K562 (cell line): ENCODE data around the gene SCAPER. TPM values are rescaled to one million over a fixed set of nuclear protein-coding genes. Genes with fewer than 3 reads are reported as not detected.

Experiments used
- ATAC-seq: fragments of 200-7000 bp; cut with Tn5 transposase; 3 replicates; pipeline ENCODE4 v1.9.1; 2020; ENCODE audit warnings: moderate library complexity
- BruUV-seq: library from RNA; stranded (reverse); fragments of 400-500 nt; replicated peaks from 2 replicates; lab custom pipeline; 2021; lab: Mats Ljungman, UMichigan
- CTCF ChIA-PET: fragments of 300-600 bp; formaldehyde crosslinking; extraction: SDS; loops from one replicate; lab custom pipeline; 2021; ENCODE audit warnings: low intra/inter-chr PET ratio; lab: Yijun Ruan, JAX
- POLR2A ChIA-PET: fragments of 300-600, 350-650 bp; sonication (Branson Sonifier 250); formaldehyde crosslinking; extraction: SDS; loops from one replicate; lab custom pipeline; 2021; ENCODE audit warnings: antibody characterized with exemption, inconsistent platforms; lab: Yijun Ruan, JAX
- DNase-seq, 4 experiments: peaks; one replicate each; pipeline versions ENCODE4 v3.0.0 to v3.0.0-alpha.2; 2011 to 2018; ENCODE audit warnings: low spot score in 3 of 4, mixed read lengths in 3 of 4; ENCODE audit errors: extremely low read depth in 1 of 4
- FAIRE-seq: peaks from 2 replicates; lab custom pipeline; 2011; peaks lifted over from hg19 to GRCh38; lab: Jason Lieb, UNC
- H2AFZ ChIP-seq: 2 replicates; pipeline ENCODE4 v1.6.0; 2011; ENCODE audit warnings: low read depth, low read length, control low read depth, inconsistent platforms
- H3K27ac ChIP-seq: fragments of 200-600 bp; 3 replicates; pipeline ENCODE4 v1.8.0; 2011; ENCODE audit warnings: low read depth, mild to moderate bottlenecking, control low read depth, inconsistent platforms, low read length, moderate library complexity, mixed read lengths; ENCODE audit errors: extremely low read depth
- H3K27me3 ChIP-seq, 2 experiments: fragments of 300-600 bp in 1 of 2; 2 replicates in 1 of 2; 3 replicates in 1 of 2; pipeline versions ENCODE4 v1.6.0 to v1.8.0; 2011; ENCODE audit warnings: inconsistent platforms in 2 of 2, low read length in 2 of 2, mild to moderate bottlenecking in 1 of 2, mixed read lengths in 1 of 2, moderate library complexity in 1 of 2; ENCODE audit not compliant: control insufficient read depth in 2 of 2, insufficient read depth in 2 of 2
- H3K36me3 ChIP-seq: fragments of 300-600 bp; 3 replicates; pipeline ENCODE4 v1.8.0; 2011; ENCODE audit warnings: mild to moderate bottlenecking, low read length, inconsistent platforms; ENCODE audit not compliant: control insufficient read depth, insufficient read depth
- H3K4me1 ChIP-seq, 2 experiments: fragments of 200-600 bp in 1 of 2; replicated peaks in 1 of 2; 2 replicates in 1 of 2; 3 replicates in 1 of 2; pipeline versions ENCODE4 v1.5.1 to v1.8.0; 2011; ENCODE audit warnings: inconsistent platforms in 2 of 2, low read length in 2 of 2, mild to moderate bottlenecking in 1 of 2, mixed read lengths in 1 of 2, moderate library complexity in 1 of 2; ENCODE audit not compliant: control insufficient read depth in 2 of 2, insufficient read depth in 2 of 2
- H3K4me2 ChIP-seq: 2 replicates; pipeline ENCODE4 v1.6.1; 2011; ENCODE audit warnings: low read length, control low read depth, inconsistent platforms, mixed read lengths; ENCODE audit not compliant: insufficient read depth
- H3K4me3 ChIP-seq: fragments of 200-600 bp; sonication (generic), shearing (Covaris generic); 2 replicates; pipeline ENCODE4 v1.5.1; 2016; ENCODE audit warnings: control low read depth, inconsistent platforms
- H3K79me2 ChIP-seq: fragments of 200-600 bp; 3 replicates; pipeline ENCODE4 v1.8.0; 2011; ENCODE audit warnings: low read length, inconsistent platforms; ENCODE audit not compliant: control insufficient read depth, insufficient read depth
- H3K9ac ChIP-seq, 2 experiments: 2 replicates each; pipeline versions ENCODE4 v1.6.0 to v1.6.1; 2011; ENCODE audit warnings: low read depth in 2 of 2, low read length in 2 of 2, control low read depth in 1 of 2, inconsistent platforms in 1 of 2, mild to moderate bottlenecking in 1 of 2, mixed read lengths in 1 of 2; ENCODE audit not compliant: insufficient read depth in 1 of 2
- H3K9me1 ChIP-seq: one replicate; pipeline ENCODE4 v1.6.0; 2011; ENCODE audit warnings: inconsistent platforms, mild to moderate bottlenecking, low read length, moderate library complexity; ENCODE audit not compliant: control insufficient read depth, insufficient read depth
- H3K9me3 ChIP-seq: replicated peaks from 2 replicates; pipeline ENCODE4 v1.5.1; 2011; ENCODE audit warnings: low read depth, low read length, inconsistent platforms; ENCODE audit not compliant: control insufficient read depth, insufficient read depth
- H4K20me1 ChIP-seq: replicated peaks from 2 replicates; pipeline ENCODE4 v1.6.1; 2011; ENCODE audit warnings: low read length, inconsistent platforms, mixed read lengths; ENCODE audit not compliant: control insufficient read depth, insufficient read depth
- HIVEP1 ChIP-seq: fragments of 250-450 bp; sonication (Bioruptor Pico); IDR thresholded peaks from 2 replicates; pipeline ENCODE4 v1.4.0; 2020; ENCODE audit warnings: mild to moderate bottlenecking
- HMG20A ChIP-seq: fragments of 450-650 bp; formaldehyde crosslinking; conservative IDR thresholded peaks from 2 replicates; pipeline ENCODE4 v1.4.0; 2020; ENCODE audit warnings: mild to moderate bottlenecking, mixed read lengths
- SAFB2 ChIP-seq: fragments of 200-400 bp; formaldehyde crosslinking; IDR thresholded peaks from 2 replicates; pipeline ENCODE4 v1.6.1; 2018; ENCODE audit warnings: borderline replicate concordance, low read length, low read depth, moderate library complexity; ENCODE audit not compliant: severe bottlenecking
- STAT6 ChIP-seq: sonication (generic); formaldehyde crosslinking; IDR thresholded peaks from 2 replicates; pipeline ENCODE4 v1.8.1; 2023; ENCODE audit warnings: mild to moderate bottlenecking, missing genetic modification reagents
- ZBTB49 ChIP-seq: sonication (generic); formaldehyde crosslinking; IDR thresholded peaks from 2 replicates; pipeline ENCODE4 v1.8.0; 2022; ENCODE audit warnings: missing genetic modification reagents, mild to moderate bottlenecking, borderline replicate concordance
- ZNF184 ChIP-seq: sonication (generic); formaldehyde crosslinking; IDR thresholded peaks from 2 replicates; pipeline ENCODE4 v1.5.0; 2020; ENCODE audit warnings: missing genetic modification reagents
- WGBS: fragments of 100-300 bp; shearing (Covaris generic); methylation state at CpG from one replicate; pipeline ENCODE4 v1.1.6; 2016; ENCODE audit warnings: low coverage, mixed read lengths; ENCODE audit not compliant: insufficient coverage; ENCODE audit errors: missing lambda C conversion rate; 5-methylcytosine and 5-hydroxymethylcytosine counted together
- in situ Hi-C: fragments of 300-500 bp; cut with MboI; formaldehyde crosslinking; loops from 4 replicates; pipeline ENCODE4 v1.15.0; 2018; ENCODE audit warnings: inconsistent platforms, mixed read lengths
- intact Hi-C: fragments of 100-400 bp; cut with micrococcal nuclease; formaldehyde crosslinking; loops from 2 replicates; pipeline ENCODE4 v1.14.2; 2022
- polyA plus RNA-seq, 8 experiments: library from polyadenylated mRNA; depleted of rRNA in 4 of 8; stranded (reverse) in 5 of 8; unstranded in 3 of 8; fragments of >200 nt; fragmentation: Nextera tagmentation in 2 of 8; fragmentation: Illumina TruSeq in 1 of 8; extraction: Ambion mirVana in 2 of 8; extraction: Trizol in 1 of 8; gene quantifications; 2 replicates each; pipeline versions ENCODE4 v1.2.1 to v1.2.3, GENCODE V29; 2011 to 2014; ENCODE audit warnings: inconsistent platforms in 1 of 8, missing spikeins in 1 of 8
- total RNA-seq, 7 experiments: library from RNA; depleted of rRNA in 6 of 7; stranded (reverse); fragments of >200 nt in 6 of 7; fragmentation: Illumina TruSeq in 2 of 7; extraction: Trizol in 2 of 7; gene quantifications; 2 replicates each; pipeline versions ENCODE4 v1.2.1 to v1.2.3, GENCODE V29; 2011 to 2021; ENCODE audit warnings: low replicate concordance in 1 of 7
- TF ChIP-seq, protein P1 (sequence below): fragments of 250-450 bp; sonication (Bioruptor Pico); IDR thresholded peaks from 2 replicates; pipeline ENCODE4 v1.8.0; 2021; ENCODE audit warnings: borderline replicate concordance, mild to moderate bottlenecking, moderate library complexity; ENCODE audit not compliant: poor library complexity, severe bottlenecking

SCAPER gene
- total and polyA plus RNA-seq, 9 of the 15 experiments (the other 6 are each of a cell fraction or from before 2014, with no cell fraction given), result 1.3 to 5.7 (median 3.2) TPM

DNA sequence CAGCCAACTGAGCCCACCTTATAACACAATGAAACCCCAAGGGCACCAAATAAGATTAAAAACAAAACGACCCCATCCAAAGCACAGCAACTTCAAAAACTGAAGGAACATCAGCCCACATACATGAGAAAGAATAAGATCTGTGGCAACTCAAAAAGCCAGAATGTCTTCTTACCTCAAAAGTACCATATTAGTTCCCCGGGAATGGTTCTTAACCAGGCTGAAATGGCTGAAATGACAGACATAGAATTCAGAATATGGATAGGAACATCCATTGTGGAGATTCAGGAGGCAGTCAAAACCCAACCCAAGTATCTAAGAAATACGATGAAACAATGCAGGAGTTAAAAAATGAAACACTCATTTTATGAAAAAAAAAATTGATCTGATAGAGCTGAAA is 222.3 kb downstream of the SCAPER start (continued):
- TF ChIP-seq HMG20A (CRISPR knock-in tag), result no peak

- in situ Hi-C loops (loop anchor here (10.0 kb wide), 1 partner anchor 287 kb away; no protein-coding TSS in a partner anchor), intact Hi-C loops (no loop called here)
- no TSS peak for BruUV-seq
- FAIRE-seq (no peak), DNase-seq (no peak), ATAC-seq (no peak)
- Histone ChIP-seq H3K27ac (no peak overlapping the region), H3K4me2 (no peak overlapping the region), H3K9me1 (no peaks in the 10 kb centered on the region), H3K4me3 (no peak overlapping the region), H3K36me3 (no peaks in the 10 kb centered on the region), H3K9me3 (no peaks in the 10 kb centered on the region), H4K20me1 (no peaks in the 10 kb centered on the region), H3K27me3 (0 out of 5 replicates have a peak, but pooled peaks cover 0 to 4% of the 10 kb centered on the region in 2 experiments), H3K79me2 (no peaks in the 10 kb centered on the region), H3K9ac (no peak overlapping the region), H3K4me1 (no peaks in the 10 kb centered on the region), H2AFZ (no peak overlapping the region)
- WGBS, result 9% methylated on average over 7 of the region's 7 CpGs
- no peak for TF ChIP-seq ZBTB49 (CRISPR knock-in tag)
- TF ChIP-seq HIVEP1 (CRISPR knock-in tag), result no peak
- no peak for TF ChIP-seq STAT6
- TF ChIP-seq ZNF184 (CRISPR knock-in tag), result no peak
- TF ChIP-seq, protein P1, sequence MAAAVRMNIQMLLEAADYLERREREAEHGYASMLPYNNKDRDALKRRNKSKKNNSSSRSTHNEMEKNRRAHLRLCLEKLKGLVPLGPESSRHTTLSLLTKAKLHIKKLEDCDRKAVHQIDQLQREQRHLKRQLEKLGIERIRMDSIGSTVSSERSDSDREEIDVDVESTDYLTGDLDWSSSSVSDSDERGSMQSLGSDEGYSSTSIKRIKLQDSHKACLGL (CRISPR knock-in tag), result no peak
- no peak for TF ChIP-seq SAFB2
- ChIA-PET POLR2A (interaction anchor here (1.2 kb wide), 1 partner anchor 8 kb away, joined by 3 read pairs; no protein-coding TSS in a partner anchor), CTCF (no interaction called here)
Observed at GRCh38 chr15:76682259-76682658, 222.9 kb downstream of the SCAPER start.
